Mucosa of gallbladder (tissue), 1 donor: ENCODE measurements around the gene ENDOG. TPM values are rescaled to one million over a fixed set of nuclear protein-coding genes. Genes with fewer than 3 reads are reported as not detected.
"Not testable (repeated sequence)": the region's sequence is repeated elsewhere in the genome, so short reads cannot be mapped to it uniquely, and the experiment has no call there.

Experiments used
- DNase-seq: peaks from one replicate; pipeline ENCODE4 v3.0.0-alpha.2; 2020; ENCODE audit warnings: low spot score
- total RNA-seq: library from RNA; stranded (reverse); gene quantifications from one replicate; pipeline ENCODE4 v1.2.1, GENCODE V29; 2021
- donor health status: DM: no; HTN: no; CAD: no.

The ENDOG gene
- total RNA-seq, 1 donor from 2014 or later, result 29.8 TPM

DNA sequence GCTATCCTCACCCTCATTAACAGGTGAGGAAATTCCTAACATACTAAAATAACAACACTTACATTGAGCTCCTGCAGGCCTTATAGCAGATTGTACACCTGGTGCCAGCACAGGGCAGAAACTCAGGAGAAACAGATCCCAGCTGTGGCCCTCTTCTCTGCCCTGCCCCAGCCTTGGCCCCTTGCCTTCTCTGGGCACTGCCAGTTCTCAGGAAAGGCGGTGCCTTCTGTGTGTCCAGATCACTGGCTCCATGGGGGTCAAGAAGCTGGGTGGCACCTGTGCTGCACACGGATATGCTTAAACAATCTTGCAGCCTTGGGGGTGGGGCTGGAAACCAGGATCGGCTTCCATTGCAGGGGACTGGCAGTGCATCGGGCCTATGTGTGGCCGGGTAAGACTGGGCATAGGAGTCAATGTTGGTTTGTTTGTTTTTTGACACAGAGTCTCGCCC, 44.1 kb downstream of the ENDOG start:
- DNase-seq, result peak; percentile 65

DNA sequence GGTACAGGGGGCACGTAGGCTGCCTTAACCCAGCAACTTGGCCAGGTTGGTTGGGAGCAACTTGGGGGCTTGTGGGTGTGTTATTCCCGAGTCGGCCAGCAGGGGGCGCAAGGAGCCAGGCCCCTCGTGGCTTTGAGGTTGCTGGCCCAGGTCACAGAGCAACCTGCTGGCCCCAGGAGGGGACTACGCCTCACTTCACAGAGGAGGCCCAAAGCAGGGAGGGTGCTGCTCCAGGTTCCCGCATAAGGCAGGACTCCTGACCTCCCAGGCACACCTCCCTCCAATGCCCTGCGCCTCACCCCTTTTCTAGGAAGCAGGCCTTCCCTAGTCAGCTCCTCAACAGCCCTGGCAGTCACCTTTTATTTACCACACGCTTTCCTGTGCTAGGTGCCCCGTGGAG, 45.3 kb downstream of the ENDOG start:
- DNase-seq, result peak; percentile 65

DNA sequence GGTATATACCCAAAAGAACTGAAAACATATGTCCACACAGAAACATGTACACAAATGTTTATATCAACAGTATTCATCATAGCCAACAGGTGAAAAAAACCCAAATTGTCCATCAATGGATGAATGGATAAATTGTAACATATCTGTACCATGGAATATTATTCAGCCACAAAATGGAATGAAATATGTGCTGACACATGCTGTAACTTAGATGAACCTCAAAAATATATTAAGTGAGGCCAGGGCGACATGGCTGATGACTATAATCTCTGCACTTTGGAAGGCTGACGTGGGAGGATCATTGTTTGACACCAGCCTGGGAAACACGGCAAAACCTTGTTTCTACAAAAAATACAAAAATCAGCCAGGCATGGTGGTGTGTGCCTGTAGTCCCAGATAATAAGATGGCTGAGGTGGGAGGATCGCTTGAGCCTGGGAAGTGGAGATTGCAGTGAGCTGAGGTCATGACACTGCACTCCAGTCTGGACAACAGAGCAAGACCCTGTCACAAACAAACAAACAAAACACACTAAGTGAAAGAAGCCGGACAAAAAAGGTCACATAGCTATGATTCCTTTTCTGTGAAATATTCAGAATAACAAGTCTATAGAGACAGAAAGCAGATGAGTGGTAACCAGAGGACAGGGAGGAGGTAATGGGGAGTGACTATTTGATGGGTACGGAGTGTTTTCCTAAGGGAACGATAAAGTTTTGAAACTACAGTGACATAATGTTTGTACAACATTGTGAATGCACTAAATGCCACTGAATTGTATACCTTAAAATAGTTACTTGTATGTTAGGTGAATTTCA, 52.0 kb downstream of the ENDOG start:
- no peak for DNase-seq

DNA sequence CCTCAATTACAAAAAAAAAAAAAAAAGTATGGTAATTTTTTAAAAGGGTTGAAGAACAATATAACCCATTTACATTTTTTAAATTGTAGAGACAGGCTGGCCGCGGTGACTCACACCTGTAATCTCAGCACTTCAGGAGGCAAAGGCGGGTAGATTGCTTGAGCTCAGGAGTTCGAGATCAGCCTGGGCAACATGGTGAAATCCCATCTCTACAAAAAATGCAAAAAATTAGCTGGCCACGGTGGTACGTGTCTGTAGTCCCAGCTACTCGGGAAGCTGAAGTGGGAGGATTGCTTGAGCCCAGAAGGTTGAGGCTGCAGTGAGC, 52.6 kb downstream of the ENDOG start:
- not testable (repeated sequence) for DNase-seq

Other genes with a start within 250 kb of the ENDOG start
- 56.7 TPM for gene DYNC2I2, start 161.7 kb upstream of the ENDOG start, total RNA-seq
- 198 TPM for gene SET, start 129.3 kb upstream of the ENDOG start, total RNA-seq
- gene PKN3, start 116.0 kb upstream of the ENDOG start, total RNA-seq, result 9.4 TPM
- gene ZDHHC12, start 94.4 kb upstream of the ENDOG start, total RNA-seq, result 66.2 TPM
- gene ZER1, start 46.6 kb upstream of the ENDOG start, total RNA-seq, result 52.2 TPM
- 31.0 TPM for gene TBC1D13, start 31.2 kb upstream of the ENDOG start, total RNA-seq
- 55.0 TPM for gene SPOUT1, start 11.3 kb downstream of the ENDOG start, total RNA-seq
- 9.7 TPM for gene KYAT1, start 63.5 kb downstream of the ENDOG start, total RNA-seq
- gene LRRC8A, start 63.6 kb downstream of the ENDOG start, total RNA-seq, result 61.8 TPM
- gene PHYHD1, start 102.5 kb downstream of the ENDOG start, total RNA-seq, result 14.6 TPM
- gene DOLK, start 129.1 kb downstream of the ENDOG start, total RNA-seq, result 18.2 TPM
- 28.2 TPM for gene NUP188, start 129.2 kb downstream of the ENDOG start, total RNA-seq
- gene SH3GLB2, start 209.8 kb downstream of the ENDOG start, total RNA-seq, result 186 TPM
- gene MIGA2, start 218.1 kb downstream of the ENDOG start, total RNA-seq, result 67.3 TPM